GM10248 (cell line): Measurements from ENCODE around the gene ERGIC3.

Experiments used
- CTCF ChIA-PET: fragments of 300-600 bp; sonication (Branson Sonifier 250); formaldehyde crosslinking; extraction: SDS; loops from one replicate; lab custom pipeline; 2021; ENCODE audit warnings: antibody characterized with exemption; lab: Yijun Ruan, JAX
- POLR2A ChIA-PET: fragments of 350-650 bp; sonication (Branson Sonifier 250); formaldehyde crosslinking; extraction: SDS; loops from one replicate; lab custom pipeline; 2020; ENCODE audit warnings: antibody characterized with exemption; lab: Yijun Ruan, JAX
- DNase-seq: peaks from one replicate; pipeline ENCODE4 v3.0.0; 2012; ENCODE audit errors: extremely low spot score
- TF ChIP-seq, protein P1 (sequence below): IDR thresholded peaks from 2 replicates; pipeline ENCODE4 v1.5.1; 2012; ENCODE audit warnings: mild to moderate bottlenecking, low read depth; ENCODE audit errors: extremely low read depth, missing control alignments, control extremely low read depth

ERGIC3 gene

DNA sequence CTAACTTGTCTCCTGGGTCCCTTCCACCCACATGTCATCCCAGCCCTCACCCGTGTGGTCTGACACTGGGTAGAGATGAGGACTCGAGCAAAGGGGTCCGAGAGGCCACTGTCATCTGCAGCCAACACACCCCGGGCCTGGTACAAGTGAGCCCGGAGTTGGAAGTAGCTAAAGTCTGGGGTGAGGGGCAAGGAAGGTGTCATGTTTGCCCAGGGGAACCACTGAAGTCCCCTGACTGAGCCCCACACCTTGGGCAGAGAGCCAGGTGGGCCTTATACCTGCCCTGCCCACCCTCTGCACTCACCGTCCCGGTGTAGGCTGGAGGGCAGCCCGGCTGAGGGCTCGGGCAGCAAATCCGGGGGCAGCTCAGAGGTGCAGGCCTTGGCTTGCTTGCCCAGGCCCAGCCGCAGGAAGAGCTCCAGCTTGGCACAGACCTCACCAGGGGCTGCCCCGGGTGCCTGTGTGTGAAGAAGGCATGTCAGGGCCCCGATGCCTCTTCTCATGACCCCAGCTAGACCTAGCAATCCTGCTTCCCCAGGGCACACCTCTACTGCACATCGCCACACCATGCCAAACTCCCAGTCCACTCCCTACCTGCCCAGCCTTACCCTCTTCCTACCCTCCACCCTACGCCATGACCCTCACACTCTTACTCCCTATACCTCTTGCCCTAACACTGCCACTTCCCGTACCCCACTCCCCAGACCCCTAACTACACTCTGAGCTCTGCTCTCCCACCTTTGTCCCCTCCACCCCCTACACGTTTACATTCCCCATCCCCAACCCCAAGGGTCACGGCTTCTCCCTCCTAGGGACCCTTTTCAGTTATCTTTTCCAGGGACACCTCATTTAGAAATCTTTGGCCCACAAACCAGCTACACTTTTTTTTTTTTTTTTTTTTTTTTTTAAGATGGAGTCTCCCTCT is 42.0 kb downstream of the ERGIC3 start:
- ChIA-PET CTCF (interaction anchor here (1.2 to 1.8 kb wide), 2 partner anchors 19 to 34 kb away, joined by 3 to 6 read pairs; no protein-coding TSS in a partner anchor), POLR2A (no interaction called here)
- no peak for DNase-seq
- TF ChIP-seq, protein P1, sequence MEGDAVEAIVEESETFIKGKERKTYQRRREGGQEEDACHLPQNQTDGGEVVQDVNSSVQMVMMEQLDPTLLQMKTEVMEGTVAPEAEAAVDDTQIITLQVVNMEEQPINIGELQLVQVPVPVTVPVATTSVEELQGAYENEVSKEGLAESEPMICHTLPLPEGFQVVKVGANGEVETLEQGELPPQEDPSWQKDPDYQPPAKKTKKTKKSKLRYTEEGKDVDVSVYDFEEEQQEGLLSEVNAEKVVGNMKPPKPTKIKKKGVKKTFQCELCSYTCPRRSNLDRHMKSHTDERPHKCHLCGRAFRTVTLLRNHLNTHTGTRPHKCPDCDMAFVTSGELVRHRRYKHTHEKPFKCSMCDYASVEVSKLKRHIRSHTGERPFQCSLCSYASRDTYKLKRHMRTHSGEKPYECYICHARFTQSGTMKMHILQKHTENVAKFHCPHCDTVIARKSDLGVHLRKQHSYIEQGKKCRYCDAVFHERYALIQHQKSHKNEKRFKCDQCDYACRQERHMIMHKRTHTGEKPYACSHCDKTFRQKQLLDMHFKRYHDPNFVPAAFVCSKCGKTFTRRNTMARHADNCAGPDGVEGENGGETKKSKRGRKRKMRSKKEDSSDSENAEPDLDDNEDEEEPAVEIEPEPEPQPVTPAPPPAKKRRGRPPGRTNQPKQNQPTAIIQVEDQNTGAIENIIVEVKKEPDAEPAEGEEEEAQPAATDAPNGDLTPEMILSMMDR: no peak

DNA sequence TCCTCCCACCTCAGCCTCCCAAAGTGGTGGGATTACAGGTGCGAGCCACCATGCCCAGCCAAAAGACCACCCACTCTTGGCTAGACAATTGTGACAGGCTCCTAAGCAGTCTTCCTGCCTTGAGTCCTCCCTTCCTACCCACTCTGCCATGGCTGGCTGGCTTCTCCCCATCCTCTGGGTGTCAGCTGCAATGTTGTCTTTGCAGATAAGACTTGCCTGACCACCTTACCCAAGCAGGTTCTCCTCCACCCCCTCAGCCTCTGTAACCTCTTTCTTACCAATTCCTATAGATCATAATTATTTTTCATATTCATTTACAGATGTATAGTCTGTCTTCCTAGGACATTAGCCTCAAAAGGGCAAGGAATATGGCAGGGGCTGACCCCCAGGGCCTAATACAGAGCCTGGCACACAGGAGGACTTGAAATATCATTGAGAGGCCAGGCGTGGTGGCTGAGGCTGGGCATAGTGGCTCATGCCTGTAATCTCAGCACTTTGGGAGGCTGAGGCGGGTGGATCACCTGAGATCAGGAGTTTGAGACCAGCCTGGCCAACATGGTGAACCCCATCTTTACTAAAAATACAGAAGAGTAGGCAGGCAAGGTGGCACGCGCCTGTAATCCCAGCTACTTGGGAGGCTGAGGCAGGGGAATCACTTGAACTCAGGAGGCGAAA is 45.0 kb downstream of the ERGIC3 start:
- ChIA-PET CTCF (interaction anchor here (0.8 kb wide), 2 partner anchors 11 to 33 kb away, joined by 3 read pairs; no protein-coding TSS in a partner anchor), POLR2A (no interaction called here)
- DNase-seq: no peak
- TF ChIP-seq, protein P1: no peak

DNA sequence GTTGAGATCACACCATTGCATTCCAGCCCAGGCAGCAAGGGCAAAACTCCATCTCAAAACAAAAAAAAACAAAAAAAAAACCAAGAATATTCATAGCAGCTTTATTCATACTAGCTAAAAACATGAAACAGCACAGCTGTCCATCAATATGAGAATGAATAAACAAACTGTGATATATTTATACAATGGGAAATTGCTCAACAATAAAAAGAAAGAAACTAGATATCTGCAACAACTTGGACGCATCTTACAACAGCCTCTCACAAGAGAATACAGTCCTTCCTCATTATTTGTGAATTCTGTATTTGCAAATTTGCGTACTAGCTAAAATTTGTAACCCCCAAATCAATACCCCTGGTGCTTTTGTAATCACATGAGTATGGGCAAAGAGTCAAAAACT is 45.6 kb downstream of the ERGIC3 start:
- no peak for DNase-seq
- TF ChIP-seq, protein P1: no peak
- ChIA-PET POLR2A (no interaction called here), CTCF (interaction anchor here (0.8 to 1.7 kb wide), 3 partner anchors 9 to 32 kb away, joined by 3 to 4 read pairs (median 3); no protein-coding TSS in a partner anchor)

DNA sequence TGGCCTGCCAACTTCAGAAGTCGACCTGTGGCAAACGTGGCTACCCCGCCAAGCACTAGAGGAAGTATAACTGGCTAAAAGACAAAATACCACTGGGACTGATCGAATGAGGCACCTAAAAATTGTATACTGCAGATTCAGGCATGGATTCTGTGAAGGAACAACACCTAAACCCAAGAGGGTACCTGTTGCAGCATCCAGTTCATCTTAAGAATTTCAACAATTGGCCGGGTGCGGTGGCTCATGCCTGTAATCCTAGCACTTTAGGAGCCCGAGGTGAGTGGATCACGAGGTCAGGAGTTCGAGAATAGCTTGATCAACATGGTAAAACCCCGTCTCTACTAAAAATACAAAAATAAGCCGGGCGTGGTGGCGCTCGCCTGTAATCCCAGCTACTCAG is 46.5 kb downstream of the ERGIC3 start:
- TF ChIP-seq, protein P1: no peak
- ChIA-PET CTCF (interaction anchor here (1.1 to 1.7 kb wide), 3 partner anchors 10 to 31 kb away, joined by 4 to 5 read pairs (median 4); no protein-coding TSS in a partner anchor), POLR2A (interaction anchor here (0.6 kb wide), 1 partner anchor 10 kb away, joined by 3 read pairs; no protein-coding TSS in a partner anchor)
- DNase-seq: no peak

DNA sequence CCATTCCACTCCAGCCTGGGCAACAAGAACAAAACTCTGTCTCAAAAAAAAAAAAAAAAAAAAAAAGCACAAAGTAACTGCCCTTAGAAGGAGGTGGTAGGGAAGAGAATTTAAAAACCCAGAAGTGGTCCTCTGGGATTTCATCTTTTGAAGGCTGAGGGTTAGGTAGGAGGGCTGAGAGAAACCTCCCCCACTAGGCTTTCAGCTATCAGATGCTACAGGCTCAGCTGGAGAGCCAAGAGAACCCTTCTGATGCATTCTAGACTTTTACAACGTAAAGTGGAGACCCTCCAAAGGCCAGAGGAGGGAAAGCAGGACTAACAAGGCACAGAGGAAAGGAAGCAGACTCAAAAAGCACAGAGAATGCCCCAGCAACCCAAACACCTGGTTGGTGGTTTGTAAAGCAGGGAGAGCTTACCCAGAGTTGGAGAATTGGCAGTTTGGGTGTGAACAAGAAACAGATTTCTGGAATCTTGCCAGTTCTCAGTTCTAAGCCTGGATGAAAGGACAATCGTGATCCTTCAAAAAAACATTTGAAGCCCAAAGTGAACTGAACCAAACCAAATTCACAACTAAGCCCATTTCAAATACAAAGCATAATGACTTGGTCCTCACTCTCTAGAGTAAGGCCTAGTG is 50.6 kb downstream of the ERGIC3 start:
- ChIA-PET POLR2A (interaction anchor here (0.6 to 1.2 kb wide), 3 partner anchors 87 to 114 kb away, joined by 3 to 8 read pairs (median 4); partner anchors contain the start of genes NFS1 and ROMO1), CTCF (interaction anchor here (0.9 kb wide), 1 partner anchor 9 kb away, joined by 3 read pairs; no protein-coding TSS in a partner anchor)
- TF ChIP-seq, protein P1: no peak
- DNase-seq: no peak
